GM19025 (cell line): ENCODE data around the gene TTN.
A peak's percentile ranks its signal among the peaks of the same experiment; 100 is the strongest.
"Not testable (repeated sequence)": the region's sequence is repeated elsewhere in the genome, so short reads cannot be mapped to it uniquely, and the experiment has no call there.

ENCODE experiments used
- ATAC-seq: cut with Tn5 transposase; IDR thresholded peaks from one replicate; pipeline ENCODE4 v1.9.1; 2021; ENCODE audit warnings: mild to moderate bottlenecking, low read depth, moderate library complexity; ENCODE audit not compliant: unreplicated experiment

TTN gene

DNA sequence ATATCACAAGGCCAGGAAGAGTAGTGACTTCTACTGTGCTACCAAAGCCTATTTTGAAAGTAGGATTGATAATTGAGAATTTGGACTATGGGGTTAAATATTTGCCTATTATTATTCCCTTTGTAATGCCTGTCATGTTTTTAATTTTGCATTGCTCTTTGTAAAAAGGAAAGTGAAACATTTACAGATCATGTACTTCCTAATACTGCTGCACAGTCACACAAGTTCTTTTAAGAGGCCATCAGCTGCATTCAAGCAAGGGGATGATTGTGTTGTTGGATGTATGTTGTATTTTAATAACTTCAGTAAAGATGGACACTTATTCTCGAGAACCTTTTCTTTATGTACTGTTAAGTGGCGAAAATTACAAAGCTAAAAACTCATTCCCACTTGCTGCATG is 256.9 kb downstream of the TTN start:
- no peak for ATAC-seq

DNA sequence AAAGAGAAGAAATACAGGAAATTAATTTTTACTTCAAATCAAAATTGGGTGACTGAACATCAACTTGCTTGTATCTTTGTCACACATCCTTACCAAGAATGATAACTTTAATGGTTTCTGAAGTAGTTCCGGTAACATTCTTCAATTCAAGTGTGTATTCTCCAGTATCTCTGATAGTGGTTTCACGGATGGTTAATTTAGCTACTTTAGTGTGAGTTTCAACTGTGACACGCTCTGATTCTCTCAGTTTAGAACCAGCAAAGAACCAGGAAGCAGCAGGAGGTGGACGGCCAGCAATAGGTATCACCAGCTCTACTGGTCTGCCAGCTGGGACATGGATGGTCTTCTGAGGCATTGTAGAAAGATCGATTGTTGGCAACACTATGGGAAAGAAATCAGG is 264.7 kb downstream of the TTN start:
- no peak for ATAC-seq

DNA sequence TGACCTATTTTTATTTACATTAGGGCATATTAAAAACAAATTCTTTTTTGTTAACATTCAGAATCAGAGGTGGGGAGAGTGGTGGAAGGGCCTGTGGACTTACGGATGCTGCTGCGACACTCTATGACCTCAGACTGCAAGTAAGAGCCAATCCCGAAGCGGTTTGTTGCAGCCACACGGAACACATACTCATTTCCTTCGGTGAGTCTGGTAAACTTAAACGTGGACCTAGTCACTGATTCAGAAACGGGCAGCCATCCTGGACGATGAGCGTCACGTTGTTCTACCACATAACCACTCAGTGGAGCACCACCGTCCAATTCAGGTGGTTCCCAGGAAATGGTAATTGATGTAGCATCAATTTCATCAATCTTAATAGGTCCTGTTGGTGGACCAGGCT is 265.1 kb downstream of the TTN start:
- no peak for ATAC-seq

DNA sequence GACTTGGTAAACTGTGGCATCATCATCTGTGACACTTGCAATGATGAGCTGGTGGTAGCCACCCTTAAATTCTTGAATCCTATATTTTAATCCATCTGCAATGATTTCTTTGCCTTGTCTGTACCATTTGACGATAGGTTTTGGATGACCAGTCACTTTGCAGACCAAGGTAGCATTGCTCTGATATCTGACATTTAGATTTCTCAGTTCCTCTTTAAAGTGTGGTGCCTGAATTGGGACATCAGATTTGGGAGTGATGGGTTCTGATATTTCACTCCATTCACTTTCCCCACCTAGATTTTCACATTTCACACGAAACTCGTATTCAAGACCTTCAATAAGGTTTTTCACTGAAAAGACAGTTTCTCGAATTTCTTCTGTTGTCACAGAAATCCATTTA is 271.2 kb downstream of the TTN start:
- no peak for ATAC-seq

DNA sequence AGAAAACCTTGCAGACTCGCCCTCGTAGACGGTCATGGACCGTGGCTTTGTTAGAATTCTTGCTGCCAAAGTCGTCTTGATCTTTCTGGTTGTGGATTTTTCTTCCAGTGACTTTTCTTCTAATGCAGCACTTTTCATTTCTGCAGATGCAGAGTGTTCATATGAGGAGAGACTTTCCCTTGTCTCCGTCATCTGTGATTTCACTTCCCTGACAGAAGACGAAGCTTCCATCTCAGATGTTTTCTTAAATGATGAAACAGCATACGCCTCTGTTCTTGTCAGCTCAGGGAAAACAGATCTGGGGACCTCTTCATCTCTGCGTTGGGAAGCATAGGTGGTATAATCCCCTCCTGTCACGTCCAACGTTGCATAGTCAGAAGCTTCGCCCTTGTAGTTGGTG is 276.1 kb downstream of the TTN start:
- ATAC-seq = no peak

DNA sequence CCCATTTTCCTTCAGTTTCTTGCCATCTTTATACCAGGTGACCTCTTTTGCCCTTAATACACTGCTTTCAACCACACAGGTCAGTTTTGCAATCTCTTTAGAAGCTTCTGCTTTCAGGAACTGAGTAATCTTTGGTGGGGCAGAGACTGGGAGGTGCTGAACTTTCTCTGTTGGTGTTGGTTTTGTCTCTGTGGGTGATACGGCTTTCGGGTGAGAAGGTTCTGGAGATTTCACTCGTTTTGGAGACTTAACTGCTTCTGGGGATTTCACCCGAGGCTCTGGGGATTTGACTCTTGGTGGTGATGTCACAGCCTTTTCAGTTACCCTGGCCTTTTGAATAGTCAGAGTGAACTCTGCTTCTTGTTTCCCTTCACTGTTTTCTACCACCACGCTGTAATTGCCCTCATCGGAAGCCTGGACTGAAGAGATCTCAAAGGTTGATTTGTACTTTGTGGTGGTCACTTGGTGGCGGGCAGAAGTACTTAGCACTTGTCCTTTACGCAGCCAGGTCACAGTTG is 276.5 kb downstream of the TTN start:
- peak; percentile 97 for ATAC-seq

DNA sequence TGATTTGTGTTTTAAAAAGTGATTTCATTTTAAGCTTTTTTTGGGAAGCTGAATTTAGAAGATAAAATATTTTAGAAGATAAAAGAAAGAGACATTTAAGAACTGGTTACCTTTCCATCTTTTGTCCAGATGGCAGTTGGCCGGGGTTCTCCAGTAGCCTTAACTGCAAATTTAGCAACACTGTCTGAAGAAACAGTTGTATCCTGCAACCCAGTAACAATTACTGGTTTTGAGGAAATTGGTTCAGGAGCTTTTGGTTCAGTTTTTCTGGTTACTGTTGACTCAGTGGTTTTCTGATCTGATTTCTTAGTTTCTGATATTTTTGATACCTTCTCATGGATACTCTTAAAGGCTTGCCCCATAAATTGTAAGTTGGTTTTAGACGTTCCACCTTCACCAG is 277.1 kb downstream of the TTN start:
- no peak for ATAC-seq

DNA sequence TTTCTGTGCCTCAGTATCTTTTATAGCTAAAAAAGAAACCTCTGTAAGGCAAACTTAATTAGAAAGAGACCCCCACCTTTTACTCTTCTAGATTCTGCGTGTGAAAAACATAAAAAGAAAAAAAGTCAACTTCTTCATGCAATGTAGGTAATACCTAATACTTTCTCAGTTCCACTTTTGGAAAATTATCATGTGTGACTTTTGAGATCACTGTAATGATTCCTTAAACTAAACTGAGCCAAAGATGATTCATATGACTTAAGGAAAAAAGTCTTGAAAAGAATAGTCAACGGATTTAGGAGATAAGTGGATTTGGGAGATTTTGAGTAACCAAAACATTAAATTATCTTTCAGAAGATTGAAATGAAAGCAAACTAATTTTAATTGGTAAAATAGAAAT is 278.0 kb downstream of the TTN start:
- ATAC-seq = no peak

DNA sequence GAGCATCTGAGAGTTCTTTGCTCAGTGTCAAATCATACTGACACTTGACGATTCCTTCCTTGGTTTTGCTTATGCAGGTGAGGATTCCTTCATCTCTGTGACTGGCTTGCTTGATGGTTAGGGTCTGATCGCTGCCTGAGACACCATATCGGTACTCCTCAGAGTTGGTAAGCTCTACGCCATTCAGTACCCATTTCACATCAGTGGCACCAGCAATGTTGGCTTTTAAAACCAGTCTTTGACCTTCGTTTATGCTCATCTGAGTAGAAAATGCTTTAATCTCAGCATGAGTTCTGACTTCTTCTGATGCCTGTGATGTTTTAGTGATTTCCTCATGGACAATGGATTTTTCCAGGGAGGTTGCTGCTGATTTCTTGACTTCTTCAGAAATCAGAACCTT is 278.6 kb downstream of the TTN start:
- no peak for ATAC-seq

DNA sequence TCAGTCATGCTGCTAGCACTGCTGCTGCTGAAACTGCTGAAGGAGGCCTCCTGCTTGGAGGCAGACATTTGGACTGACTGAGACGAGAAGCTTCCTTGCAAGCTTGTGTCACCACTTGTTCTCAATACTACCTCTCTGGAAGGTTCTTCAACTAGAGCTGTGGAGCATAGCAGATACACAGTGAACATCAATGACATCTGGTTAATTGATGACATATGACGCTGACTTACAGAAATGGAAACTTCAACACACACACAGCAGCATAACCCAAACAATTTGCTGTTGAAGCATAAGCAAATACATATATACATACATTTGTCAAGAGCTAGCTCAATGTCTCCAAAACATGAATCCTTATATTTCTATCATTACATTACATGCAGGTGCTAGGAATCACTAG is 279.6 kb downstream of the TTN start:
- ATAC-seq = no peak

DNA sequence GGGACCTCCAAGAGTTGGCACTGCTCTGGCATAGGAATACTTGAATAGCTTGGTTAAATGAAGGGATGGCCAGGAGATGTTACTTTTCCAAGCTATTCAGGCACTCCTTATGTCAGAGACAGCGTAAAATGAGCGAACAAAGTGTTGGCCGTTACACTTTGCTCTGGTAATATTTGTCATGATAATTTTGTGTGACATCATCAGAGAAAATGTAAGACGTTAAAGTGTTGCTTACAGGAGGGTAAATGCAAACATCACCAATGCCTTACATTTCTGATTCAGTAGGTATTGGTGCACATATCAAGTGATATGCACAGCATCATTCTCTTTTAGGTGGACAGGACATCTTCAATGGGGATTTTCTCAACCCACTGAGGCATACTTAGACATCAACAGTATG is 281.0 kb downstream of the TTN start:
- ATAC-seq = no peak

DNA sequence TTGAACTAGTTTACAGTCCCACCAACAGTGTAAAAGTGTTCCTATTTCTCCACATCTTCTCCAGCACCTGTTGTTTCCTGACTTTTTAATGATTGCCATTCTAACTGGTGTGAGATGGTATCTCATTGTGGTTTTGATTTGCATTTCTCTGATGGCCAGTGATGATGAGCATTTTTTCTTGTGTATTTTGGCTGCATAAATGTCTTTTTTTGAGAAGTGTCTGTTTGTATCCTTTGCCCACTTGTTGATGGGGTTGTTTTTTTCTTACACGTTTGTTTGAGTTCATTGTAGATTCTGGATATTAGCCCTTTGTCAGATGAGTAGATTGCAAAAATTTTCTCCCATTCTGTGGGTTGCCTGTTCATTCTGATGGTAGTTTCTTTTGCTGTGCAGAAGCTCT is 281.8 kb downstream of the TTN start:
- ATAC-seq = not testable (repeated sequence)

DNA sequence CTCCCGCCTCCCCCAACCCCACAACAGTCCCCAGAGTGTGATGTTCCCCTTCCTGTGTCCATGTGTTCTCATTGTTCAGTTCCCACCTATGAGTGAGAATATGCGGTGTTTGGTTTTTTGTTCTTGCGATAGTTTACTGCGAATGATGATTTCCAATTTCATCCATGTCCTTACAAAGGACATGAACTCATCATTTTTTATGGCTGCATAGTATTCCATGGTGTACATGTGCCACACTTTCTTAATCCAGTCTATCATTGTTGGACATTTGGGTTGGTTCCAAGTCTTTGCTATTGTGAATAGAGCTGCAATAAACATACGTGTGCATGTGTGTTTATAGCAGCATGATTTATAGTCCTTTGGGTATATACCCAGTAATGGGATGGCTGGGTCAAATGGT is 282.2 kb downstream of the TTN start:
- ATAC-seq = not testable (repeated sequence)

DNA sequence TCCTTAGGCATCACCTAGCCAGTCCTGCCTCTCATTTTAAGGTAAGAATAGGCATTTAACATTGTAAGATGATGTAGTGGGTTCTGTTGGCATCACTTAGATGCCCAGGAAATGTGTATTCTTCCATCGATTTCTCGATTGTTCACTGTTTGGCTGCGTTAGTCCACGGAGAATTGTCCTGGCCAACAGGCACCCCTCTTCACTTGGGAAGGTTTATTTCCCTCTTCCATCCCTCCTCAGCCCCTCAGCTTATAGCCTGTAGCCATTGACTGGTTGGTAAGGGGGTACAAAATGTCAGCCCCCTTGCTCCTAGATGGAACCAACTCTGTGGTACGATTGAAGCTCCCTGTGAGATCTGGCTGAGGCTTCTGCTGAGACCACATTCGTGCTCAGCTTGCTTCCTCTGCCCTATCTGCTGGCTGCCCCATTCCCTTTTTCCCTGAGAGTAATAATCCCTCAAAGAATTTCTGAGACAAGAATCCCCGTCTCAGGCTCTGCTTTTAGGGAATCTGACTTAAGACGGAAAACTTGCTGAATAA is 283.6 kb downstream of the TTN start:
- no peak for ATAC-seq

DNA sequence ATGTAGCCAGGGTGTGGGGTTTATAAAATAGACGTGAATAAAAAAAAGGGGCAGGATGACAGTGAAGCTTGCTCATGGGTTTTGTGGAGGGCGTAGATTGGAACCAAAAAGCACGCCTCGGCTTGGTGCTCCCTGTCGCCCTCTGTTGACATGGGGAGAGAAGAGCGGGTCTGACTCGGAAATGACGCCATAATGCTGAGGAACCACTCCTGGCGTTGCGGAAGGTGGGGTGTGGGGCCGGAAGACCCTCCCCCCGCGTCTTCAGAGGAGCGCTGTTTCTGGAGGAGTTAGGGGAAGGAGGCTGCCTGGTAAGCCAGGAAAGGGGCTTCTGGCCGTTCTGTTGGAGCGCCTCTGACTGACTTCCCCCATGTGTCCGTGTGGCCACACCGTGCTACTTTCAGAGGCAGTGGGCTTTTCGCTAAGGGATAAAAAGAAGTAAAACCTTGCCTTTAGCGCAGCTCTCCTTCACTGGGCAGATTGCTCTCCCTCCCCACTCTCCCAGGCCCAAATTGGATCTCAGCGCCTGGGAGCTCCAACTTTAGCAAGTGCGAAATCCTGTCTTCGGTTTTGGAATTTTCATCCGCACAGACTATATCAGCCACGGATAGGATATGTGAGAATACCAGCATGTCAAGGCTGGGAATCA is 284.1 kb downstream of the TTN start:
- peak; percentile 98 for ATAC-seq

DNA sequence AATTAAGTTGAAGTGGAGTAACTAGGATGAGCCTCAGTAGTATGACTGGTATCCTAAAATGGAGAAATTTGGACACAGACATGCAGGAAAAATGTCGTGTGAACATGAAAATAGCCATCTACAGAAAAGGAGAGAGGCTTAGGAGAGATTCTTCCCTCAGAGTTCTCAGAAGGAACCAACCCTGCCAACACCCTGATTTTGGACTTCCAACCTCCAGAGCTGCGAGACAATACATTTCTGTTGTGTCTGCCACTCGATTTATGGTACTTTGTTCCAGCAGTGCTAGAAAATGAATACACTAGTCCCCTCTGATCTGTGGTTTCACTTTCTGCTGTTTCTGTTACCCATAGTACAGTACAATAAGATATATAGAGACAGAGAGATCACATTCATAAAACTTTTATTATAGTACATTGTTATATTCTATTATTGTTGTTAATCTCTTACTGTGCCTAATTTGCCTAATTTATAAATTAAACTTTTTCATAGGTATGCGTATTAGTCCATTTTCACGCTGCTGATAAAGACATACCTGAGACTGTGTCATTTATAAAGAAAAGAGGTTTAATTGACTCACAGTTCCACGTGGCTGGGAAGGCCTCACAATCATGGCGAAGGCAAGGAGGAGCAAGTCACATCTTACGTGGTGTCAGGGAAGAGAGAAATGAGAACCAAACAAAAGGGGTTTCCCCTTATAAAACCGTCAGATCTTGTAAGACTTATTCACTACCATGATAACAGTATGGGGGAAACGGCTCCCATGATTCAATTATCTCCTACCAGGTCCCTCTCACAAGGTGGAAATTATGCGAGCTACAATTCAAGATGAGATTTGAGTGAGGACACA is 285.7 kb downstream of the TTN start:
- ATAC-seq = no peak

DNA sequence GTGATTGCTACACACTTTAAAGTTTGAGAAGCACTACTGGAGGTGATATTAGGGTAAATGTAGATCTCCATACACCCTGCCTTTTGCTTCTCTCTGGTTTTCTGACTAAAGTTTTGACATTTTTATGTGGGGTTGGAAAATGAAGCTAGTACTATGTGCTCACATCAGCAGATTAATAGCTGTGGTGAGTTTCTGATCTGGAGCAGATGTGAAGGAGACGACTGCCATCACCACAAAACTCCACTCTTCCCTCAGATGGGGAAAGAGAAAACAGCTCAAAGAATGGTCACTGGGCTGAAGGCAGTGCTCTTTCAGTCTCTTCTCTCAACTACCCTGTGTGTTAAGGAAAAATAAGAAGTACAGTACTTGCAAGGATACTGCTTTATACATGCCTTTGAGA is 289.7 kb downstream of the TTN start:
- no peak for ATAC-seq

DNA sequence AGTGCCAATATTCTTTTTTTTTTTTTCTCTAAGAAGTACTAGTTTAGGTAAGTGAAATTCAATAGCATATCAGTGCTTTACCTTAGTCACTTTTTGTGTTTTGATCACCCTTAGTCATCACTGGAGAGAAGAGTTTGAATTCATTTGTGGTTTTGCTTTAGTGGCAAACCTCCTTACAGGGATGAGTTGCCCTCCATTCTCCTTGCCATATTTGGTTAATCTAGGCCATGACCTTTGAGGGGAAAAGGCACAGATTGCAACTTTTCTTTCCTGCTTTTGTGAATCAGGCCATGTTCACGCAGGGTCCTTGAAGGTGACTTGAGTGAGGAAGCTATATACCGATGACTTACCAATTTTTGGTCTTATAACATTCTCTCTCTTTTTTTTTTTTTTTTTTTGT is 292.6 kb downstream of the TTN start:
- ATAC-seq = peak; percentile 71

DNA sequence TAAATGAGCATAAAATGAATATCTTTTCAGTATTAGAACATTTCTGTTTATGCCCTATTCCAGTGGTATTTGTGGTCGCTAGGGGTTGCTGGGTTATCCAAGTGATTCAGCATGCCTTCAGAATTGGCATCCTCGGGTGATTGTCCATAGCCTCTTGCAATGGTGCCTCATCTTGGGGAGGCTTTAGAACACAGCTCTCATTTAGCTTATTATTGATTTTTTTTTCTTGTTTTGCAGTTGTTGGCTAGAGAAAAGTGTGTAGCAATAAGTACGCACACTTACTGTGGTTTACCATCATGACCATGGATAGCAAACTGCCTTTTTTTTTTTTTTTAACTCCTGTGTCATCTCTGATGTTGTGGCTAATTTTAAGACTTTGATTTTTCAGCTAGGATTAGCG is 293.3 kb downstream of the TTN start:
- no peak for ATAC-seq

DNA sequence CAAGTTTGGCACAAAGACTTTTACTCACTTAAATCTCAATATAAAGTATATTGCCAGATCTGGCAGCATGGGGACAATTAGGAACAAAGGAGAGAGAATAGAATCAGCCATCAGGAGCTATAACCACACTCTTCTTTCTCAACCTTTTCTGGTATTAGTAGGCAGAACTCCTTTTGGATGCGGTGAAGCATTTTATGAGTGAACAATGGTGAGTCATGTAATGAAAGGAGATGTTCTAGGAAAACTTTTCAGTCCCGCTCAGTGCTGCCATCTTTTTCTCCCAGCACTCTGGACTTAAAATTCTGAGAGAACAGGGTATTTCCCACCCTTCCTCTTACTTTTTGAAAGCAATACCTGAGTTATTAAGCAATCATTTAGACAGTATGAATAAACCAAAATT is 294.7 kb downstream of the TTN start:
- no peak for ATAC-seq

DNA sequence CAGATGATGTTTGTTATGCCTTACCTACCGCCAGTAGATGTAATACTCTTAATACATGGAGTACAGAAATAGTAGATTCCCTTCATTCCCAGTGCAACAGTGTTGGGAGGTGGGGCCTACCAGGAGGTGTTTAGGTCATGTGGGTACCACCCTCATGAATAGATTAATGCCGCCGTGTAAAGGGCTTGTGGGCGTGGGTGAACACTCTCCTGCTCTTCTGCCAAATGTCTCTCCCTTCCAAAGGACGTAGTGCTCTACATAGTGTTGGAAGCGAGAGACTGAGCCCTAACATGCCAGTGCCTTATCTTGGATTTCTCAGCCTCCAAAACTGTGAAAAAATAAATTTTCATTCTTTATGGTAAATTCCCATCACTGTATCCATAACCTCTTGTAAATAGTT is 296.8 kb downstream of the TTN start:
- ATAC-seq = no peak

DNA sequence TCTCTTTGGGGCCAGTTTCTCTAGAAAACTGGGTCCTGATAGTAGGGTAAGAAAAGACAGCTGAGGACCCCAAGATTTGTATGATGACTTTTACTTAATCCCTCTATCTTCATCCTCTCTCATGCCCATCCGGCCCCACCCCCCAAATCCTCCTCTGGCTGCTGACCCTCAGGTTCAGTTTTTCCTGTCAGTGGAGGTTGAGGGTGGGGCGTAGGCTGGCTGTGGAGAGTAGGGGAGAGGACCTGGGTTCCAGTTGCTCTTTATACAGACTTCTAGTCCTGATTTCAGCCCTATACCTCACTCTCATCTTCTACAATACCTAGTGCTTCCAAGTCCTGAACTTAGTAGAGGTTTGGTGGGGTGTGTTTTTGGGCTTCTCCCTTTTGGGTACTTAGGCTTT is 298.6 kb downstream of the TTN start:
- ATAC-seq = no peak
